ENCODE data around the gene VWC2. TPM values are rescaled to one million over a fixed set of nuclear protein-coding genes. Genes with fewer than 3 reads are reported as not detected.

The VWC2 gene
- total RNA-seq, 1 donor, result not detected

GRCh38 chr7:49805371-49806007, 32.1 kb downstream of the VWC2 start:
- Histone ChIP-seq H3K27me3 (ENCODE audit: insufficient read depth, low read length) (no peaks in the 10 kb centered on the region), H3K4me3 (ENCODE audit: insufficient read depth, low read length) (no peak overlapping the region), H2AFZ (ENCODE audit: low read length) (no peak overlapping the region), H3K4me2 (ENCODE audit: insufficient read depth, low read length) (no peak overlapping the region), H3K4me1 (ENCODE audit: insufficient read depth, low read length) (no peaks in the 10 kb centered on the region), H4K20me1 (ENCODE audit: insufficient read depth, low read length) (no peaks in the 10 kb centered on the region), H3K9me3 (ENCODE audit: low read depth, low read length) (no peaks in the 10 kb centered on the region), H3K79me2 (ENCODE audit: insufficient read depth, low read length) (no peaks in the 10 kb centered on the region), H3K27ac (ENCODE audit: low read depth, low read length) (no peak overlapping the region), H3K36me3 (ENCODE audit: insufficient read depth, low read length) (no peaks in the 10 kb centered on the region)
- DNase-seq (ENCODE audit: insufficient read length, low spot score, missing footprints), result no peak
- no peak for TF ChIP-seq CTCF (IDR thresholded peaks at IDR 0.05; ENCODE audit: extremely low read depth, low read depth, low read length)

GRCh38 chr7:49812534-49812933, 39.1 kb downstream of the VWC2 start:
- no peak overlapping the region for H3K4me3 ChIP-seq (ENCODE audit: insufficient read depth, low read length)
- no peaks in the 10 kb centered on the region for H3K9me3 ChIP-seq (ENCODE audit: low read depth, low read length)
- TF ChIP-seq CTCF (IDR thresholded peaks at IDR 0.05; ENCODE audit: extremely low read depth, low read depth, low read length), result no peak
- H4K20me1 ChIP-seq (ENCODE audit: insufficient read depth, low read length), result no peaks in the 10 kb centered on the region
- H2AFZ ChIP-seq (ENCODE audit: low read length), result no peak overlapping the region
- H3K27ac ChIP-seq (ENCODE audit: low read depth, low read length), result no peak overlapping the region
- H3K27me3 ChIP-seq (ENCODE audit: insufficient read depth, low read length), result no peaks in the 10 kb centered on the region
- no peaks in the 10 kb centered on the region for H3K79me2 ChIP-seq (ENCODE audit: insufficient read depth, low read length)
- H3K4me1 ChIP-seq (ENCODE audit: insufficient read depth, low read length), result no peaks in the 10 kb centered on the region
- no peak for DNase-seq (ENCODE audit: insufficient read length, low spot score, missing footprints)
- no peaks in the 10 kb centered on the region for H3K36me3 ChIP-seq (ENCODE audit: insufficient read depth, low read length)
- no peak overlapping the region for H3K4me2 ChIP-seq (ENCODE audit: insufficient read depth, low read length)

GRCh38 chr7:49817279-49817678, 43.8 kb downstream of the VWC2 start:
- Histone ChIP-seq H3K9me3 (ENCODE audit: low read depth, low read length) (no peaks in the 10 kb centered on the region), H3K79me2 (ENCODE audit: insufficient read depth, low read length) (no peaks in the 10 kb centered on the region), H4K20me1 (ENCODE audit: insufficient read depth, low read length) (no peaks in the 10 kb centered on the region), H2AFZ (ENCODE audit: low read length) (no peak overlapping the region), H3K27me3 (ENCODE audit: insufficient read depth, low read length) (no peaks in the 10 kb centered on the region), H3K4me1 (ENCODE audit: insufficient read depth, low read length) (no peaks in the 10 kb centered on the region), H3K36me3 (ENCODE audit: insufficient read depth, low read length) (no peaks in the 10 kb centered on the region), H3K27ac (ENCODE audit: low read depth, low read length) (no peak overlapping the region), H3K4me3 (ENCODE audit: insufficient read depth, low read length) (no peak overlapping the region), H3K4me2 (ENCODE audit: insufficient read depth, low read length) (no peak overlapping the region)
- TF ChIP-seq CTCF (IDR thresholded peaks at IDR 0.05; ENCODE audit: extremely low read depth, low read depth, low read length), result no peak
- no peak for DNase-seq (ENCODE audit: insufficient read length, low spot score, missing footprints)

- Histone ChIP-seq H3K4me1 (ENCODE audit: insufficient read depth, low read length) (no peaks in the 10 kb centered on the region), H3K27ac (ENCODE audit: low read depth, low read length) (no peak overlapping the region), H2AFZ (ENCODE audit: low read length) (no peak overlapping the region), H3K9me3 (ENCODE audit: low read depth, low read length) (no peaks in the 10 kb centered on the region), H3K36me3 (ENCODE audit: insufficient read depth, low read length) (no peaks in the 10 kb centered on the region), H3K79me2 (ENCODE audit: insufficient read depth, low read length) (no peaks in the 10 kb centered on the region), H3K4me2 (ENCODE audit: insufficient read depth, low read length) (no peak overlapping the region), H3K27me3 (ENCODE audit: insufficient read depth, low read length) (no peaks in the 10 kb centered on the region), H4K20me1 (ENCODE audit: insufficient read depth, low read length) (no peaks in the 10 kb centered on the region), H3K4me3 (ENCODE audit: insufficient read depth, low read length) (no peak overlapping the region)
- TF ChIP-seq CTCF (IDR thresholded peaks at IDR 0.05; ENCODE audit: extremely low read depth, low read depth, low read length), result no peak
- DNase-seq (ENCODE audit: insufficient read length, low spot score, missing footprints), result no peak
Observed at GRCh38 chr7:49821181-49821580, 47.7 kb downstream of the VWC2 start.
